HCT116 (cell line): ENCODE results near the gene LRCH1. TPM values are rescaled to one million over a fixed set of nuclear protein-coding genes. Genes with fewer than 3 reads are reported as not detected.

Experiments used
- ATAC-seq: fragments of 200-7000 bp; cut with Tn5 transposase; 2 replicates; pipeline ENCODE4 v1.9.1; 2020; ENCODE audit warnings: mild to moderate bottlenecking, moderate library complexity
- BruUV-seq: library from RNA; stranded (reverse); fragments of 400-500 nt; replicated peaks from 2 replicates; lab custom pipeline; 2021; lab: Mats Ljungman, UMichigan
- CTCF ChIA-PET: fragments of 300-600 bp; sonication (Branson Sonifier 250); formaldehyde crosslinking; loops from one replicate; lab custom pipeline; 2021; ENCODE audit warnings: antibody characterized with exemption; lab: Charles Lee
- POLR2A ChIA-PET: fragments of 300-600, 350-600 bp; sonication (Branson Sonifier 250); formaldehyde crosslinking; loops from one replicate; lab custom pipeline; 2021; ENCODE audit warnings: antibody characterized with exemption; lab: Charles Lee
- RAD21 ChIA-PET, 2 experiments: fragments of 300-600 bp; sonication (Branson Sonifier 250); formaldehyde crosslinking; loops; one replicate each; lab custom pipeline; 2023; ENCODE audit warnings: low total read pairs in 2 of 2; ENCODE audit not compliant: uncharacterized antibody in 2 of 2, unreplicated experiment in 2 of 2, low non-redundant PET in 1 of 2; lab: Charles Lee
- DNase-seq: peaks from one replicate; pipeline ENCODE4 v3.0.0-alpha.2; 2010; ENCODE audit warnings: low read depth, low spot score
- H2AFZ ChIP-seq: fragments of 200-600 bp; shearing (Covaris generic), sonication (generic); 2 replicates; pipeline ENCODE4 v1.6.1; 2017; ENCODE audit warnings: low read depth, mixed run types, mixed read lengths, antibody characterized with exemption, low read length; ENCODE audit not compliant: poor library complexity, severe bottlenecking
- H3K27ac ChIP-seq: 2 replicates; pipeline ENCODE4 v1.5.1; 2012; ENCODE audit warnings: low read depth, low read length
- H3K27me3 ChIP-seq: fragments of 200-600 bp; sonication (generic); 2 replicates; pipeline ENCODE4 v1.6.1; 2016; ENCODE audit warnings: mixed run types, low read length, mixed read lengths; ENCODE audit not compliant: insufficient read depth
- H3K36me3 ChIP-seq, 2 experiments: fragments of 200-500 bp in 1 of 2; fragments of 200-600 bp in 1 of 2; sonication (Bioruptor generic) in 1 of 2; sonication (generic) in 1 of 2; 2 replicates each; pipeline versions ENCODE4 v1.5.1 to v1.6.1; 2014 to 2016; ENCODE audit warnings: low read length in 2 of 2, inconsistent platforms in 1 of 2, mixed read lengths in 1 of 2, mixed run types in 1 of 2; ENCODE audit not compliant: insufficient read depth in 2 of 2, control insufficient read depth in 1 of 2
- H3K4me1 ChIP-seq, 2 experiments: fragments of 200-600 bp in 1 of 2; sonication (generic) in 1 of 2; 2 replicates each; pipeline versions ENCODE4 v1.5.1 to v1.6.1; 2012 to 2017; ENCODE audit warnings: low read length in 2 of 2, inconsistent platforms in 1 of 2, mild to moderate bottlenecking in 1 of 2, mixed read lengths in 1 of 2, mixed run types in 1 of 2, moderate library complexity in 1 of 2; ENCODE audit not compliant: insufficient read depth in 2 of 2, control insufficient read depth in 1 of 2
- H3K4me2 ChIP-seq: fragments of 200-600 bp; sonication (generic); 2 replicates; pipeline ENCODE4 v1.6.1; 2017; ENCODE audit warnings: mixed run types, low read length, mixed read lengths
- H3K4me3 ChIP-seq, 2 experiments: fragments of 200-600 bp in 1 of 2; sonication (generic) in 1 of 2; replicated peaks in 1 of 2; 2 replicates each; pipeline ENCODE4 v1.5.1; 2011 to 2016; ENCODE audit warnings: low read length in 2 of 2, control low read depth in 1 of 2, low read depth in 1 of 2, mild to moderate bottlenecking in 1 of 2, mixed read lengths in 1 of 2, mixed run types in 1 of 2
- H3K79me2 ChIP-seq: fragments of 200-600 bp; sonication (generic); 2 replicates; pipeline ENCODE4 v1.6.1; 2017; ENCODE audit warnings: mild to moderate bottlenecking, mixed run types, low read length, moderate library complexity, mixed read lengths; ENCODE audit not compliant: insufficient read depth
- H3K9ac ChIP-seq: fragments of 200-600 bp; sonication (generic); 2 replicates; pipeline ENCODE4 v1.6.1; 2016; ENCODE audit warnings: low read length, mixed read lengths
- H3K9me2 ChIP-seq: fragments of 200-600 bp; sonication (generic), shearing (Covaris generic); 2 replicates; pipeline ENCODE4 v1.6.1; 2017; ENCODE audit warnings: mixed run types, mild to moderate bottlenecking, moderate library complexity; ENCODE audit not compliant: insufficient read depth
- H3K9me3 ChIP-seq, 2 experiments: fragments of 200-500 bp in 1 of 2; fragments of 200-600 bp in 1 of 2; sonication (Bioruptor generic) in 1 of 2; sonication (generic) in 1 of 2; 2 replicates each; pipeline ENCODE4 v1.6.1; 2014 to 2017; ENCODE audit warnings: low read length in 2 of 2, mixed read lengths in 2 of 2, inconsistent platforms in 1 of 2, low read depth in 1 of 2, mild to moderate bottlenecking in 1 of 2, mixed run types in 1 of 2, moderate library complexity in 1 of 2; ENCODE audit not compliant: control insufficient read depth in 1 of 2, insufficient read depth in 1 of 2
- H4K20me1 ChIP-seq: fragments of 200-600 bp; sonication (generic), shearing (Covaris generic); 2 replicates; pipeline ENCODE4 v1.6.1; 2017; ENCODE audit warnings: mixed run types, mild to moderate bottlenecking, moderate library complexity; ENCODE audit not compliant: insufficient read depth
- CBX3 ChIP-seq: IDR thresholded peaks from 2 replicates; pipeline ENCODE4 v1.6.1; 2012; ENCODE audit warnings: low read depth
- EZH2phosphoT487 ChIP-seq: fragments of 200-600 bp; IDR thresholded peaks from 2 replicates; pipeline ENCODE4 v1.6.1; 2018; ENCODE audit warnings: antibody characterized with exemption, borderline replicate concordance
- POLR2A ChIP-seq: IDR thresholded peaks from 2 replicates; pipeline ENCODE4 v1.7.0; 2011; ENCODE audit warnings: borderline replicate concordance; ENCODE audit not compliant: insufficient read depth, insufficient read length; ENCODE audit errors: extremely low read depth
- SP1 ChIP-seq: IDR thresholded peaks from 2 replicates; pipeline ENCODE4 v1.6.1; 2012; ENCODE audit warnings: low read depth
- intact Hi-C: fragments of 100-400 bp; cut with micrococcal nuclease; formaldehyde crosslinking; loops from 2 replicates; pipeline ENCODE4 v1.10.0; 2022
- total RNA-seq: library from RNA; stranded (reverse); gene quantifications from one replicate; pipeline ENCODE4 v1.2.1, GENCODE V29; 2021; ENCODE audit not compliant: unreplicated experiment
- TF ChIP-seq, protein P1 (sequence below): IDR thresholded peaks from 2 replicates; pipeline ENCODE4 v1.6.1; 2012; ENCODE audit warnings: low read depth

The LRCH1 gene
- total RNA-seq, 1 experiment from 2014 or later = 15.6 TPM

DNA sequence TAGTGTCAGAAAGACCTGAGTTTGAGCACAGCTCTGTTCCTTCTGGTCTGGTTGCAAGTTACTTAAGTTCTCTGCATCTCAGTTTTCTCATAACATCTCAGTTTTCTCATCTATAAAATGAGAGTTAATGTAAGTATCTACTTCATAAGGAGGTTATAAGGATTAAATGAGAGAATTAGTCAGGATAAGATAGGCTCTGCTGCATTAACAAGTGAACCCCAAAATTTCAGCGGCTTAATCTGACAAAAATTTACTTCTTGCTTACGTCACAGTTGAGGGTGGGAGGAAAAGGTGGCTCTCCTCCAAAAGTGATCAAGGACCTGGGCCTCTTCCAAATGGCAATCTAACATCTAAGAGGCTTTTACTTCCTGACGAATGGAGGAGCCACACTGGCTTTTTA lies 31.5 kb upstream of the LRCH1 start:
- Histone ChIP-seq H3K27me3 (no peaks in the 10 kb centered on the region), H3K79me2 (no peaks in the 10 kb centered on the region), H3K9me2 (no peaks in the 10 kb centered on the region), H3K27ac (no peak overlapping the region), H3K4me3 (no peak overlapping the region), H3K9ac (no peak overlapping the region), H3K9me3 (peaks cover 0 to 6% of the 10 kb centered on the region in 2 experiments; a peak in 1 of 4 replicates), H4K20me1 (no peaks in the 10 kb centered on the region), H3K4me2 (no peak overlapping the region), H3K4me1 (no peaks in the 10 kb centered on the region), H2AFZ (no peak overlapping the region), H3K36me3 (no peaks in the 10 kb centered on the region)
- ChIA-PET POLR2A (no interaction called here), CTCF (no interaction called here), RAD21 (no interaction called here)
- intact Hi-C loops = no loop called here
- DNase-seq = no peak
- BruUV-seq = no TSS peak
- ATAC-seq = no peak
- TF ChIP-seq POLR2A = no peak
- TF ChIP-seq, protein P1, sequence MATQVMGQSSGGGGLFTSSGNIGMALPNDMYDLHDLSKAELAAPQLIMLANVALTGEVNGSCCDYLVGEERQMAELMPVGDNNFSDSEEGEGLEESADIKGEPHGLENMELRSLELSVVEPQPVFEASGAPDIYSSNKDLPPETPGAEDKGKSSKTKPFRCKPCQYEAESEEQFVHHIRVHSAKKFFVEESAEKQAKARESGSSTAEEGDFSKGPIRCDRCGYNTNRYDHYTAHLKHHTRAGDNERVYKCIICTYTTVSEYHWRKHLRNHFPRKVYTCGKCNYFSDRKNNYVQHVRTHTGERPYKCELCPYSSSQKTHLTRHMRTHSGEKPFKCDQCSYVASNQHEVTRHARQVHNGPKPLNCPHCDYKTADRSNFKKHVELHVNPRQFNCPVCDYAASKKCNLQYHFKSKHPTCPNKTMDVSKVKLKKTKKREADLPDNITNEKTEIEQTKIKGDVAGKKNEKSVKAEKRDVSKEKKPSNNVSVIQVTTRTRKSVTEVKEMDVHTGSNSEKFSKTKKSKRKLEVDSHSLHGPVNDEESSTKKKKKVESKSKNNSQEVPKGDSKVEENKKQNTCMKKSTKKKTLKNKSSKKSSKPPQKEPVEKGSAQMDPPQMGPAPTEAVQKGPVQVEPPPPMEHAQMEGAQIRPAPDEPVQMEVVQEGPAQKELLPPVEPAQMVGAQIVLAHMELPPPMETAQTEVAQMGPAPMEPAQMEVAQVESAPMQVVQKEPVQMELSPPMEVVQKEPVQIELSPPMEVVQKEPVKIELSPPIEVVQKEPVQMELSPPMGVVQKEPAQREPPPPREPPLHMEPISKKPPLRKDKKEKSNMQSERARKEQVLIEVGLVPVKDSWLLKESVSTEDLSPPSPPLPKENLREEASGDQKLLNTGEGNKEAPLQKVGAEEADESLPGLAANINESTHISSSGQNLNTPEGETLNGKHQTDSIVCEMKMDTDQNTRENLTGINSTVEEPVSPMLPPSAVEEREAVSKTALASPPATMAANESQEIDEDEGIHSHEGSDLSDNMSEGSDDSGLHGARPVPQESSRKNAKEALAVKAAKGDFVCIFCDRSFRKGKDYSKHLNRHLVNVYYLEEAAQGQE = no peak
- TF ChIP-seq EZH2phosphoT487 = no peak
- no peak for TF ChIP-seq SP1
- no peak for TF ChIP-seq CBX3
